SK-N-SH treated with all-trans-retinoic acid at 6 μM for 48 hours (cell line): ENCODE results near the gene ST3GAL5.

Source experiments
- ARNTL ChIP-seq: fragments of 450-650 bp; formaldehyde crosslinking; IDR thresholded peaks from 2 replicates; pipeline ENCODE4 v1.5.0; 2020; ENCODE audit warnings: low read depth, mild to moderate bottlenecking, moderate library complexity, borderline replicate concordance
- RARB ChIP-seq: fragments of 250-450 bp; sonication (Bioruptor Pico); IDR thresholded peaks from 2 replicates; pipeline ENCODE4 v1.8.0; 2021; ENCODE audit warnings: mild to moderate bottlenecking, moderate library complexity
- ZC3H10 ChIP-seq: fragments of 250-450 bp; sonication (Bioruptor Pico); IDR thresholded peaks from 2 replicates; pipeline ENCODE4 v1.5.1; 2021; ENCODE audit warnings: mild to moderate bottlenecking, moderate library complexity
- ZFP3 ChIP-seq: fragments of 250-450 bp; sonication (Bioruptor Pico); IDR thresholded peaks from 2 replicates; pipeline ENCODE4 v1.5.0; 2020; ENCODE audit warnings: mild to moderate bottlenecking, moderate library complexity
- ZNF565 ChIP-seq: fragments of 450-650 bp; formaldehyde crosslinking; conservative IDR thresholded peaks from 2 replicates; pipeline ENCODE4 v1.5.0; 2020; ENCODE audit warnings: low read depth, mild to moderate bottlenecking, moderate library complexity
- TF ChIP-seq, protein P1 (sequence below): fragments of 250-450 bp; sonication (Bioruptor Pico); IDR thresholded peaks from 2 replicates; pipeline ENCODE4 v1.8.0; 2020; ENCODE audit warnings: mild to moderate bottlenecking, moderate library complexity, borderline replicate concordance

DNA sequence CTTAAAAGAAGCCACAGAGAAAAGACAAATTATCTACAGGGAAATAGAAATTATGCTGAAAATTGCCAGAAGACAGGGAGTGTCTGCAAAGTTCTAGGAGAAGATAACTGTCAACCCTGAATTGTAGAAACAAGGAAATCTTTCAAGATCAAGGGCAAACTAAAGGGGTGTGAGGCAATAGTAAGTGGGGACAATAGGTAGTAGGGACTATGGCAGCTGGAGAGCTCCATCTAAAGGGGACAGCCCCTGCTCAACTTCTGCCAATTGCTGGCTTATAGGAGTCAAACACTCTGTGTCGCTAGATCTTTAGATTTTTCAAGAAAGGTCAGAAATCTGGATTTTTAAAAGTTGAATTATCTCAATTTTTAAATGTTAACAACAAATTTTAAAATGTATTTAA, 10.1 kb upstream of the ST3GAL5 start:
- TF ChIP-seq, protein P1, sequence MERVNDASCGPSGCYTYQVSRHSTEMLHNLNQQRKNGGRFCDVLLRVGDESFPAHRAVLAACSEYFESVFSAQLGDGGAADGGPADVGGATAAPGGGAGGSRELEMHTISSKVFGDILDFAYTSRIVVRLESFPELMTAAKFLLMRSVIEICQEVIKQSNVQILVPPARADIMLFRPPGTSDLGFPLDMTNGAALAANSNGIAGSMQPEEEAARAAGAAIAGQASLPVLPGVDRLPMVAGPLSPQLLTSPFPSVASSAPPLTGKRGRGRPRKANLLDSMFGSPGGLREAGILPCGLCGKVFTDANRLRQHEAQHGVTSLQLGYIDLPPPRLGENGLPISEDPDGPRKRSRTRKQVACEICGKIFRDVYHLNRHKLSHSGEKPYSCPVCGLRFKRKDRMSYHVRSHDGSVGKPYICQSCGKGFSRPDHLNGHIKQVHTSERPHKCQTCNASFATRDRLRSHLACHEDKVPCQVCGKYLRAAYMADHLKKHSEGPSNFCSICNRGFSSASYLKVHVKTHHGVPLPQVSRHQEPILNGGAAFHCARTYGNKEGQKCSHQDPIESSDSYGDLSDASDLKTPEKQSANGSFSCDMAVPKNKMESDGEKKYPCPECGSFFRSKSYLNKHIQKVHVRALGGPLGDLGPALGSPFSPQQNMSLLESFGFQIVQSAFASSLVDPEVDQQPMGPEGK = no peak
- TF ChIP-seq RARB (no peak), ARNTL (CRISPR knock-in tag) (no peak), ZNF565 (CRISPR knock-in tag) (no peak), ZC3H10 (no peak), ZFP3 (CRISPR knock-in tag) (no peak)
